ENCODE data around the gene HBZ.
A peak's percentile ranks its signal among the peaks of the same experiment; 100 is the strongest.

HBZ gene

DNA sequence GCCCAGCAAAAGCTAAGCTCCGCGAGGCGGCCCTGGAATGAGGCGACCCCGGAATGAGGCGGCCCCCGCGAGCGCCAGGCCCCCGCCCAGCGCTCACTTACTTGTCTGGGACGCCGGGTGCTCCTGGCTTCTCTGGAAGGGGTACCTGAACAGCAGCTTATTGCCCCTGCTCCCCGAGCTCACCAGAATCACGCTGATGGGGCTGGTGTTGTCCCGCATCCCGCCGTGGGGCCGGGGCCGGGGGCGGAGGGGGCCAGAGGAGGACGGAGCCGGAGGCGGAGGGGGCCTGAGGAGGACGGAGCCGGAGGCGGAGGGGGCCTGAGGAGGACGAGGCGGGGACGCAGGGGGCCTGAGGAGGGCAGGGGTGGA lies 14.4 kb upstream of the HBZ start:
- Histone ChIP-seq H2BK12ac (ENCODE audit: low read length in 2 of 2) (peak overlapping the region in 1 of 2 experiments; percentile 77), H3K27me3 (ENCODE audit: control insufficient read depth in 1 of 2, insufficient read depth in 1 of 2, low read length in 2 of 2) (no peaks in the 10 kb centered on the region), H3K23ac (ENCODE audit: low read length in 2 of 2) (no peak overlapping the region), H3K79me1 (replicated peaks; ENCODE audit: low read length, poor library complexity, severe bottlenecking) (peaks cover 9% of the 10 kb centered on the region), H3K27ac (ENCODE audit: low read length, poor library complexity, severe bottlenecking) (no peak overlapping the region), H3K4me3 (ENCODE audit: insufficient read depth in 1 of 2, low read depth in 1 of 2, low read length in 2 of 2) (peak overlapping the region; percentile 70 to 85), H3K14ac (ENCODE audit: low read length in 2 of 2) (peak overlapping the region in 1 of 2 experiments; percentile 95), H4K91ac (ENCODE audit: low read length) (peak overlapping the region; percentile 80), H2AK5ac (ENCODE audit: low read length, severe bottlenecking) (no peak overlapping the region), H2BK15ac (ENCODE audit: low read depth, poor library complexity, severe bottlenecking) (no peak overlapping the region), H2BK5ac (ENCODE audit: low read depth, low read length, poor library complexity, severe bottlenecking) (peak overlapping the region; percentile 81), H2AFZ (ENCODE audit: low read depth, low read length) (no peak overlapping the region), H3K36me3 (ENCODE audit: control insufficient read depth in 1 of 2, insufficient read depth in 2 of 2, low read depth in 1 of 2, low read length in 2 of 2) (peaks cover 0 to 5% of the 10 kb centered on the region in 2 experiments), H2BK120ac (ENCODE audit: low read depth, low read length) (peak overlapping the region; percentile 89), H3K9ac (ENCODE audit: low read length) (peak overlapping the region; percentile 93), H3K4ac (ENCODE audit: low read depth in 1 of 2, low read length in 2 of 2) (peak overlapping the region in 1 of 2 experiments; percentile 75), H4K8ac (ENCODE audit: low read length) (peak overlapping the region; percentile 84), H3K4me1 (ENCODE audit: control insufficient read depth, insufficient read depth, low read depth, low read length) (peaks cover 4% of the 10 kb centered on the region), H3K4me2 (ENCODE audit: low read length, poor library complexity, severe bottlenecking) (peak overlapping the region; percentile 79), H3K9me3 (ENCODE audit: control insufficient read depth, low read length) (no peaks in the 10 kb centered on the region), H3K18ac (ENCODE audit: low read depth in 1 of 2, low read length in 2 of 2) (peak overlapping the region; percentile 79)
- peak; percentile 44 for DNase-seq
- WGBS = under 1% methylated on average over 21 of the region's 30 CpGs

DNA sequence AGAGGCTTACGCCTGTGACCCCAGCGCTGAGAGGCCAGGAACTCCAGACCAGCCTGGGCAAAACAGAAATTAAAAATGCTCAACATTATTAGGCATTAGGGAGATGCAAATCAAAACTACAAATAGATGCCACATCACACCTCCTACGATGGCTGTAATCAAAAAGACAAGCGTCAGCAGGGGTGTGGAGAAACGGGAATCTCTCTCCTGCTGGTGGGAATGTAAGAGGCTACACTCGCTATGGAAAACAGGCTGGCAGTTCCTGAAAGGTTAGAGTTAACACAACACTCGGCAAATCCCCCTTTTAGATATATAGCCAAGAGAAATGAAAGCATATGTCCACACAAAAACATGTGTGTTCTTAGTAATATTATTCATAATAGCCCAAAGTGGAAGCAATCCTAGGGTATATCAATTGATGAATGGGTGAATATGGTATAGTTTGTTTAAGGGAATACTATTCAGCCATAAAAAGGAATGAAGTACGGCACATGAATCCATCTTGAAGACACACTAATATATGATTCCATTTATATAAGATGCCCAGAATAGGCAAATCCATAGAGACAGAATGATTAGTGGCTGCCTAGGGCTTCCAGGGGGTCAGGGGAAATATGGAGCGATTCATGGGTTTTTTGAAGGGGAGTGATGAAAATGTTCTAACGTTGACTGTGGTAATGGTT lies 12.1 kb upstream of the HBZ start:
- H3K36me3 ChIP-seq (ENCODE audit: control insufficient read depth in 1 of 2, insufficient read depth in 2 of 2, low read depth in 1 of 2, low read length in 2 of 2) = peaks cover 0 to 5% of the 10 kb centered on the region in 2 experiments
- H2BK12ac ChIP-seq (ENCODE audit: low read length in 2 of 2) = no peak overlapping the region
- no peak overlapping the region for H2AK5ac ChIP-seq (ENCODE audit: low read length, severe bottlenecking)
- H3K9ac ChIP-seq (ENCODE audit: low read length) = no peak overlapping the region
- H3K4me2 ChIP-seq (ENCODE audit: low read length, poor library complexity, severe bottlenecking) = no peak overlapping the region
- H3K27ac ChIP-seq (ENCODE audit: low read length, poor library complexity, severe bottlenecking) = no peak overlapping the region
- H2BK5ac ChIP-seq (ENCODE audit: low read depth, low read length, poor library complexity, severe bottlenecking) = no peak overlapping the region
- WGBS = 82% methylated on average over 7 of the region's 10 CpGs
- H2BK120ac ChIP-seq (ENCODE audit: low read depth, low read length) = no peak overlapping the region
- H3K4me3 ChIP-seq (ENCODE audit: insufficient read depth in 1 of 2, low read depth in 1 of 2, low read length in 2 of 2) = no peak overlapping the region
- no peaks in the 10 kb centered on the region for H3K9me3 ChIP-seq (ENCODE audit: control insufficient read depth, low read length)
- H3K27me3 ChIP-seq (ENCODE audit: control insufficient read depth in 1 of 2, insufficient read depth in 1 of 2, low read length in 2 of 2) = peaks cover 0 to 4% of the 10 kb centered on the region in 2 experiments
- H3K4me1 ChIP-seq (ENCODE audit: control insufficient read depth, insufficient read depth, low read depth, low read length) = peaks cover 7% of the 10 kb centered on the region
- H2BK15ac ChIP-seq (ENCODE audit: low read depth, poor library complexity, severe bottlenecking) = no peak overlapping the region
- no peak overlapping the region for H3K18ac ChIP-seq (ENCODE audit: low read depth in 1 of 2, low read length in 2 of 2)
- H2AFZ ChIP-seq (ENCODE audit: low read depth, low read length) = no peak overlapping the region
- H3K23ac ChIP-seq (ENCODE audit: low read length in 2 of 2) = no peak overlapping the region
- H3K14ac ChIP-seq (ENCODE audit: low read length in 2 of 2) = no peak overlapping the region
- H4K91ac ChIP-seq (ENCODE audit: low read length) = no peak overlapping the region
- H3K79me1 ChIP-seq (replicated peaks; ENCODE audit: low read length, poor library complexity, severe bottlenecking) = peaks cover 5% of the 10 kb centered on the region
- H3K4ac ChIP-seq (ENCODE audit: low read depth in 1 of 2, low read length in 2 of 2) = no peak overlapping the region
- no peak overlapping the region for H4K8ac ChIP-seq (ENCODE audit: low read length)
- DNase-seq = no peak

DNA sequence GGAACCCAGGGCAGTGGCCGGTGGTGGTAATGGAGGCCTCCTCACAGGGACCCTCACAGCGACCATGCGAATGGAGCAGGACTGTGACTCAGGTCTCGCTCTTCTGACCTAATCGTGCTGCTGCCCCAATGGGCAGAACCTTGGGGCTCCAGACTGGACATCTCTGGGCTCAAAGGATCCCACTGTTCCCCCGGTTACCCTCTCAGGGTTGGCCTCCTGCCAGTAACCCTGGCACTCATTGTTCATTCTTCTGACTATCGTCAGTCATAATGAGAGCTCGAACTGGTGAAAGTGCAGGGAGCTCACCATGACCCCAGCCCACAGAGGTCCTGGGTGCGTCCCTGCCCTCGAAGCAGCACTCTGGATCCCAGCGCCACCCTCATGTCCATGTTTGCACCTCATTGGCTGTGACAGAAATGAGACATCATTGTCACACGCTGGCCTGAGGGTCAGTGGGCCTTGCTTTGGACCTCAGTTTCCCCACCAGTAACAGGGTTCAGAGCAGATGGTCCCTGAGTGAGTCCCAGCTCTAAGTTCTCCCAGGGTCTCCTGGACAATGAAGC lies 10.0 kb upstream of the HBZ start:
- no peak overlapping the region for H2BK15ac ChIP-seq (ENCODE audit: low read depth, poor library complexity, severe bottlenecking)
- no peak overlapping the region for H2BK12ac ChIP-seq (ENCODE audit: low read length in 2 of 2)
- 90% methylated on average over 12 of the region's 12 CpGs for WGBS
- no peak overlapping the region for H3K18ac ChIP-seq (ENCODE audit: low read depth in 1 of 2, low read length in 2 of 2)
- H3K4me3 ChIP-seq (ENCODE audit: insufficient read depth in 1 of 2, low read depth in 1 of 2, low read length in 2 of 2) = no peak overlapping the region
- H3K36me3 ChIP-seq (ENCODE audit: control insufficient read depth in 1 of 2, insufficient read depth in 2 of 2, low read depth in 1 of 2, low read length in 2 of 2) = no peaks in the 10 kb centered on the region
- H3K27me3 ChIP-seq (ENCODE audit: control insufficient read depth in 1 of 2, insufficient read depth in 1 of 2, low read length in 2 of 2) = peaks cover 0 to 8% of the 10 kb centered on the region in 2 experiments
- no peak overlapping the region for H3K4ac ChIP-seq (ENCODE audit: low read depth in 1 of 2, low read length in 2 of 2)
- H2BK120ac ChIP-seq (ENCODE audit: low read depth, low read length) = no peak overlapping the region
- H3K9ac ChIP-seq (ENCODE audit: low read length) = no peak overlapping the region
- no peak overlapping the region for H3K23ac ChIP-seq (ENCODE audit: low read length in 2 of 2)
- no peak overlapping the region for H3K4me2 ChIP-seq (ENCODE audit: low read length, poor library complexity, severe bottlenecking)
- no peak overlapping the region for H3K14ac ChIP-seq (ENCODE audit: low read length in 2 of 2)
- no peak for DNase-seq
- H2AFZ ChIP-seq (ENCODE audit: low read depth, low read length) = no peak overlapping the region
- no peaks in the 10 kb centered on the region for H3K9me3 ChIP-seq (ENCODE audit: control insufficient read depth, low read length)
- no peak overlapping the region for H4K8ac ChIP-seq (ENCODE audit: low read length)
- peaks cover 3% of the 10 kb centered on the region for H3K4me1 ChIP-seq (ENCODE audit: control insufficient read depth, insufficient read depth, low read depth, low read length)
- no peak overlapping the region for H2BK5ac ChIP-seq (ENCODE audit: low read depth, low read length, poor library complexity, severe bottlenecking)
- no peak overlapping the region for H2AK5ac ChIP-seq (ENCODE audit: low read length, severe bottlenecking)
- no peak overlapping the region for H4K91ac ChIP-seq (ENCODE audit: low read length)
- no peak overlapping the region for H3K27ac ChIP-seq (ENCODE audit: low read length, poor library complexity, severe bottlenecking)
- peaks cover 2% of the 10 kb centered on the region for H3K79me1 ChIP-seq (replicated peaks; ENCODE audit: low read length, poor library complexity, severe bottlenecking)

DNA sequence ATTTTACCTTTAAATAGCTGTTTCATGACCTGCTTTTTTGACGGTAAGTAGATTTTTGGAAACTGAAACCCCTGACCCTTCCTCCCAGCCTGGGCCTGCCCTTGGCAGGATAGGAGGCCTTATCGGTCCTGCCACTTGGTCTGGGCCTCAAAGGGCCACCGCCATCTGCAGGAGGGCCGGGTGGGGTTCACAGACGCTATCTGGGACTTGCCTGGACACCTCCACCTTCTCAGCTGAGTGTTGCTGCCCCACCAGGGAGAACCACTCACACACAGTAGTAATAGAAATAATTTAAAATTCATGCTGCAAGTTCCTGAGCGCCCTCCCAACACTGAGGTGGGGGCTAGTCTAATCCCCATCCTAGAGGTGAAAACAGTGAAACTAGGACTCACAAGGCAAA lies 9.4 kb upstream of the HBZ start:
- Histone ChIP-seq H2AFZ (ENCODE audit: low read depth, low read length) (no peak overlapping the region), H3K79me1 (replicated peaks; ENCODE audit: low read length, poor library complexity, severe bottlenecking) (no peaks in the 10 kb centered on the region), H2BK15ac (ENCODE audit: low read depth, poor library complexity, severe bottlenecking) (no peak overlapping the region), H2AK5ac (ENCODE audit: low read length, severe bottlenecking) (no peak overlapping the region), H4K91ac (ENCODE audit: low read length) (no peak overlapping the region), H2BK120ac (ENCODE audit: low read depth, low read length) (no peak overlapping the region), H3K23ac (ENCODE audit: low read length in 2 of 2) (no peak overlapping the region), H3K4me1 (ENCODE audit: control insufficient read depth, insufficient read depth, low read depth, low read length) (peaks cover 3% of the 10 kb centered on the region), H2BK5ac (ENCODE audit: low read depth, low read length, poor library complexity, severe bottlenecking) (no peak overlapping the region), H3K4me3 (ENCODE audit: insufficient read depth in 1 of 2, low read depth in 1 of 2, low read length in 2 of 2) (no peak overlapping the region), H3K36me3 (ENCODE audit: control insufficient read depth in 1 of 2, insufficient read depth in 2 of 2, low read depth in 1 of 2, low read length in 2 of 2) (no peaks in the 10 kb centered on the region), H4K8ac (ENCODE audit: low read length) (no peak overlapping the region), H3K4ac (ENCODE audit: low read depth in 1 of 2, low read length in 2 of 2) (no peak overlapping the region), H3K9ac (ENCODE audit: low read length) (no peak overlapping the region), H3K18ac (ENCODE audit: low read depth in 1 of 2, low read length in 2 of 2) (no peak overlapping the region), H3K27ac (ENCODE audit: low read length, poor library complexity, severe bottlenecking) (no peak overlapping the region), H3K4me2 (ENCODE audit: low read length, poor library complexity, severe bottlenecking) (no peak overlapping the region), H3K14ac (ENCODE audit: low read length in 2 of 2) (no peak overlapping the region), H2BK12ac (ENCODE audit: low read length in 2 of 2) (no peak overlapping the region), H3K27me3 (ENCODE audit: control insufficient read depth in 1 of 2, insufficient read depth in 1 of 2, low read length in 2 of 2) (peaks cover 0 to 11% of the 10 kb centered on the region in 2 experiments), H3K9me3 (ENCODE audit: control insufficient read depth, low read length) (no peaks in the 10 kb centered on the region)
- WGBS = 87% methylated on average over 6 of the region's 6 CpGs
- no peak for DNase-seq
